HCT116 (cell line): ENCODE measurements around the gene ANXA2. TPM values are rescaled to one million over a fixed set of nuclear protein-coding genes. Genes with fewer than 3 reads are reported as not detected.

Experiments
- ATAC-seq: fragments of 200-7000 bp; cut with Tn5 transposase; 2 replicates; pipeline ENCODE4 v1.9.1; 2020; ENCODE audit warnings: mild to moderate bottlenecking, moderate library complexity
- BruUV-seq: library from RNA; stranded (reverse); fragments of 400-500 nt; replicated peaks from 2 replicates; lab custom pipeline; 2021; lab: Mats Ljungman, UMichigan
- CTCF ChIA-PET: fragments of 300-600 bp; sonication (Branson Sonifier 250); formaldehyde crosslinking; loops from one replicate; lab custom pipeline; 2021; ENCODE audit warnings: antibody characterized with exemption; lab: Charles Lee
- POLR2A ChIA-PET: fragments of 300-600, 350-600 bp; sonication (Branson Sonifier 250); formaldehyde crosslinking; loops from one replicate; lab custom pipeline; 2021; ENCODE audit warnings: antibody characterized with exemption; lab: Charles Lee
- RAD21 ChIA-PET, 2 experiments: fragments of 300-600 bp; sonication (Branson Sonifier 250); formaldehyde crosslinking; loops; one replicate each; lab custom pipeline; 2023; ENCODE audit warnings: low total read pairs in 2 of 2; ENCODE audit not compliant: uncharacterized antibody in 2 of 2, unreplicated experiment in 2 of 2, low non-redundant PET in 1 of 2; lab: Charles Lee
- DNase-seq: peaks from one replicate; pipeline ENCODE4 v3.0.0-alpha.2; 2010; ENCODE audit warnings: low read depth, low spot score
- H2AFZ ChIP-seq: fragments of 200-600 bp; shearing (Covaris generic), sonication (generic); 2 replicates; pipeline ENCODE4 v1.6.1; 2017; ENCODE audit warnings: low read depth, mixed run types, mixed read lengths, antibody characterized with exemption, low read length; ENCODE audit not compliant: poor library complexity, severe bottlenecking
- H3K27ac ChIP-seq: 2 replicates; pipeline ENCODE4 v1.5.1; 2012; ENCODE audit warnings: low read depth, low read length
- H3K27me3 ChIP-seq: fragments of 200-600 bp; sonication (generic); 2 replicates; pipeline ENCODE4 v1.6.1; 2016; ENCODE audit warnings: mixed run types, low read length, mixed read lengths; ENCODE audit not compliant: insufficient read depth
- H3K36me3 ChIP-seq, 2 experiments: fragments of 200-500 bp in 1 of 2; fragments of 200-600 bp in 1 of 2; sonication (Bioruptor generic) in 1 of 2; sonication (generic) in 1 of 2; 2 replicates each; pipeline versions ENCODE4 v1.5.1 to v1.6.1; 2014 to 2016; ENCODE audit warnings: low read length in 2 of 2, inconsistent platforms in 1 of 2, mixed read lengths in 1 of 2, mixed run types in 1 of 2; ENCODE audit not compliant: insufficient read depth in 2 of 2, control insufficient read depth in 1 of 2
- H3K4me1 ChIP-seq, 2 experiments: fragments of 200-600 bp in 1 of 2; sonication (generic) in 1 of 2; 2 replicates each; pipeline versions ENCODE4 v1.5.1 to v1.6.1; 2012 to 2017; ENCODE audit warnings: low read length in 2 of 2, inconsistent platforms in 1 of 2, mild to moderate bottlenecking in 1 of 2, mixed read lengths in 1 of 2, mixed run types in 1 of 2, moderate library complexity in 1 of 2; ENCODE audit not compliant: insufficient read depth in 2 of 2, control insufficient read depth in 1 of 2
- H3K4me2 ChIP-seq: fragments of 200-600 bp; sonication (generic); 2 replicates; pipeline ENCODE4 v1.6.1; 2017; ENCODE audit warnings: mixed run types, low read length, mixed read lengths
- H3K4me3 ChIP-seq, 2 experiments: fragments of 200-600 bp in 1 of 2; sonication (generic) in 1 of 2; replicated peaks in 1 of 2; 2 replicates each; pipeline ENCODE4 v1.5.1; 2011 to 2016; ENCODE audit warnings: low read length in 2 of 2, control low read depth in 1 of 2, low read depth in 1 of 2, mild to moderate bottlenecking in 1 of 2, mixed read lengths in 1 of 2, mixed run types in 1 of 2
- H3K79me2 ChIP-seq: fragments of 200-600 bp; sonication (generic); 2 replicates; pipeline ENCODE4 v1.6.1; 2017; ENCODE audit warnings: mild to moderate bottlenecking, mixed run types, low read length, moderate library complexity, mixed read lengths; ENCODE audit not compliant: insufficient read depth
- H3K9ac ChIP-seq: fragments of 200-600 bp; sonication (generic); 2 replicates; pipeline ENCODE4 v1.6.1; 2016; ENCODE audit warnings: low read length, mixed read lengths
- H3K9me2 ChIP-seq: fragments of 200-600 bp; sonication (generic), shearing (Covaris generic); 2 replicates; pipeline ENCODE4 v1.6.1; 2017; ENCODE audit warnings: mixed run types, mild to moderate bottlenecking, moderate library complexity; ENCODE audit not compliant: insufficient read depth
- H3K9me3 ChIP-seq, 2 experiments: fragments of 200-500 bp in 1 of 2; fragments of 200-600 bp in 1 of 2; sonication (Bioruptor generic) in 1 of 2; sonication (generic) in 1 of 2; 2 replicates each; pipeline ENCODE4 v1.6.1; 2014 to 2017; ENCODE audit warnings: low read length in 2 of 2, mixed read lengths in 2 of 2, inconsistent platforms in 1 of 2, low read depth in 1 of 2, mild to moderate bottlenecking in 1 of 2, mixed run types in 1 of 2, moderate library complexity in 1 of 2; ENCODE audit not compliant: control insufficient read depth in 1 of 2, insufficient read depth in 1 of 2
- H4K20me1 ChIP-seq: fragments of 200-600 bp; sonication (generic), shearing (Covaris generic); 2 replicates; pipeline ENCODE4 v1.6.1; 2017; ENCODE audit warnings: mixed run types, mild to moderate bottlenecking, moderate library complexity; ENCODE audit not compliant: insufficient read depth
- ATF3 ChIP-seq: IDR thresholded peaks from 2 replicates; pipeline ENCODE4 v1.6.1; 2012
- CEBPB ChIP-seq: IDR thresholded peaks from 2 replicates; pipeline ENCODE4 v1.6.1; 2012; ENCODE audit warnings: low read depth
- EZH2phosphoT487 ChIP-seq: fragments of 200-600 bp; IDR thresholded peaks from 2 replicates; pipeline ENCODE4 v1.6.1; 2018; ENCODE audit warnings: antibody characterized with exemption, borderline replicate concordance
- FOSL1 ChIP-seq: IDR thresholded peaks from 2 replicates; pipeline ENCODE4 v1.6.1; 2012; ENCODE audit warnings: low read depth
- POLR2AphosphoS5 ChIP-seq: IDR thresholded peaks from 2 replicates; pipeline ENCODE4 v1.6.1; 2011; ENCODE audit warnings: mild to moderate bottlenecking, low read depth, low read length, moderate library complexity
- RAD21 ChIP-seq: IDR thresholded peaks from 2 replicates; pipeline ENCODE4 v1.6.1; 2012; ENCODE audit warnings: low read depth, mild to moderate bottlenecking
- TCF7L2 ChIP-seq: IDR thresholded peaks from 2 replicates; pipeline ENCODE4 v1.7.0; 2011; ENCODE audit warnings: borderline replicate concordance, inconsistent platforms; ENCODE audit not compliant: insufficient read depth, insufficient read length; ENCODE audit errors: extremely low read depth
- YY1 ChIP-seq: IDR thresholded peaks from 2 replicates; pipeline ENCODE4 v1.6.1; 2011; ENCODE audit warnings: low read length, low read depth, moderate library complexity, mild to moderate bottlenecking; ENCODE audit not compliant: insufficient replicate concordance; ENCODE audit errors: extremely low read depth
- ZFX ChIP-seq: fragments of 450-650 bp; IDR thresholded peaks from 2 replicates; pipeline ENCODE4 v1.6.1; 2017
- intact Hi-C: fragments of 100-400 bp; cut with micrococcal nuclease; formaldehyde crosslinking; loops from 2 replicates; pipeline ENCODE4 v1.10.0; 2022
- total RNA-seq: library from RNA; stranded (reverse); gene quantifications from one replicate; pipeline ENCODE4 v1.2.1, GENCODE V29; 2021; ENCODE audit not compliant: unreplicated experiment

ANXA2 gene
- total RNA-seq, 1 experiment from 2014 or later = 1,298 TPM

- no peak for TF ChIP-seq YY1
- no peak for TF ChIP-seq CEBPB
- H3K4me2 ChIP-seq = no peak overlapping the region
- peaks cover 74 to 84% of the 10 kb centered on the region in 2 experiments for H3K36me3 ChIP-seq
- CTCF ChIA-PET = no interaction called here
- POLR2A ChIA-PET = no interaction called here
- RAD21 ChIA-PET = no interaction called here
- intact Hi-C loops = no loop called here
- H3K27me3 ChIP-seq = no peaks in the 10 kb centered on the region
- H3K4me1 ChIP-seq = peaks cover 0 to 15% of the 10 kb centered on the region in 2 experiments; a peak in 2 of 4 replicates
- no peaks in the 10 kb centered on the region for H3K9me2 ChIP-seq
- H3K27ac ChIP-seq = no peak overlapping the region
- ATAC-seq (no peak), DNase-seq (no peak)
- H2AFZ ChIP-seq = no peak overlapping the region
- H4K20me1 ChIP-seq = peaks cover 11% of the 10 kb centered on the region; the same call in 1 of the 2 replicates
- no TSS peak for BruUV-seq
- peaks cover 32% of the 10 kb centered on the region for H3K79me2 ChIP-seq
- no peak overlapping the region for H3K4me3 ChIP-seq
- no peak overlapping the region for H3K9ac ChIP-seq
- no peaks in the 10 kb centered on the region for H3K9me3 ChIP-seq
Observed at GRCh38 chr15:60349589-60349988, 48.2 kb downstream of the ANXA2 start.

- ATAC-seq (no peak), DNase-seq (no peak)
- no peak overlapping the region for H2AFZ ChIP-seq
- no TSS peak for BruUV-seq
- TF ChIP-seq ZFX = no peak
- TF ChIP-seq POLR2AphosphoS5 = no peak
- TF ChIP-seq TCF7L2 = no peak
- no peak for TF ChIP-seq RAD21
- no peak for TF ChIP-seq FOSL1
- no peak for TF ChIP-seq EZH2phosphoT487
- TF ChIP-seq CEBPB = no peak
- TF ChIP-seq ATF3 = no peak
- TF ChIP-seq YY1 = no peak
- ChIA-PET POLR2A (no interaction called here), CTCF (no interaction called here), RAD21 (no interaction called here)
- no peak overlapping the region for H3K4me2 ChIP-seq
- no peak overlapping the region for H3K27ac ChIP-seq
- H4K20me1 ChIP-seq = peaks cover 7% of the 10 kb centered on the region; the same call in 1 of the 2 replicates
- no peaks in the 10 kb centered on the region for H3K27me3 ChIP-seq
- H3K4me1 ChIP-seq = peaks cover 0 to 9% of the 10 kb centered on the region in 2 experiments; a peak in 1 of 4 replicates
- H3K36me3 ChIP-seq = peaks cover 58 to 65% of the 10 kb centered on the region in 2 experiments
- H3K9me2 ChIP-seq = no peaks in the 10 kb centered on the region
- H3K79me2 ChIP-seq = peaks cover 14% of the 10 kb centered on the region
- intact Hi-C loops = no loop called here
- no peaks in the 10 kb centered on the region for H3K9me3 ChIP-seq
- H3K9ac ChIP-seq = no peak overlapping the region
- no peak overlapping the region for H3K4me3 ChIP-seq
Observed at GRCh38 chr15:60347480-60348049, 50.2 kb downstream of the ANXA2 start.
